K562 (cell line): ENCODE data around the gene TBC1D5. TPM values are rescaled to one million over a fixed set of nuclear protein-coding genes. Genes with fewer than 3 reads are reported as not detected.

Source experiments
- BRD9 ChIP-seq: fragments of 450-650 bp; IDR thresholded peaks from 2 replicates; pipeline ENCODE4 v1.6.1; 2018; ENCODE audit warnings: low read depth; ENCODE audit not compliant: partially characterized antibody
- CBFA2T2 ChIP-seq: fragments of 450-650 bp; conservative IDR thresholded peaks from 2 replicates; pipeline ENCODE4 v1.6.1; 2017; ENCODE audit warnings: mild to moderate bottlenecking
- CBFA2T3 ChIP-seq: fragments of 450-650 bp; IDR thresholded peaks from 2 replicates; pipeline ENCODE4 v1.6.1; 2017
- CHD7 ChIP-seq: fragments of 200-600 bp; sonication (generic); IDR thresholded peaks from one replicate; pipeline ENCODE4 v1.6.1; 2012; ENCODE audit warnings: mild to moderate bottlenecking, low read depth, low read length, inconsistent platforms
- CXXC5 ChIP-seq: fragments of 250-450 bp; sonication (Bioruptor Pico); IDR thresholded peaks from 2 replicates; pipeline ENCODE4 v1.8.0; 2022; ENCODE audit warnings: inconsistent platforms, mild to moderate bottlenecking, moderate library complexity
- ILF3 ChIP-seq: fragments of 450-650 bp; IDR thresholded peaks from 2 replicates; pipeline ENCODE4 v1.6.1; 2018; ENCODE audit warnings: antibody characterized with exemption, mild to moderate bottlenecking, moderate library complexity, borderline replicate concordance
- IRF1 ChIP-seq: sonication (generic); formaldehyde crosslinking; IDR thresholded peaks from 2 replicates; pipeline ENCODE4 v1.8.0; 2022; ENCODE audit warnings: missing genetic modification reagents, mild to moderate bottlenecking, borderline replicate concordance
- JUNB ChIP-seq: fragments of 450-650 bp; formaldehyde crosslinking; conservative IDR thresholded peaks from 2 replicates; pipeline ENCODE4 v1.4.0; 2020; ENCODE audit warnings: mild to moderate bottlenecking
- MXI1 ChIP-seq: IDR thresholded peaks from 2 replicates; pipeline ENCODE4 v1.6.1; 2011; ENCODE audit warnings: low read depth, mild to moderate bottlenecking, improper control_type of control experiment, low read length
- PHB2 ChIP-seq: fragments of 450-650 bp; IDR thresholded peaks from 2 replicates; pipeline ENCODE4 v1.6.1; 2017; ENCODE audit warnings: low read depth
- PKNOX1 ChIP-seq: fragments of 450-650 bp; IDR thresholded peaks from 2 replicates; pipeline ENCODE4 v1.6.1; 2016
- STAT6 ChIP-seq: sonication (generic); formaldehyde crosslinking; IDR thresholded peaks from 2 replicates; pipeline ENCODE4 v1.8.1; 2023; ENCODE audit warnings: mild to moderate bottlenecking, missing genetic modification reagents
- ZNF778 ChIP-seq: fragments of 450-650 bp; formaldehyde crosslinking; IDR thresholded peaks from 2 replicates; pipeline ENCODE4 v1.4.0; 2020; ENCODE audit warnings: mild to moderate bottlenecking, moderate library complexity
- polyA plus RNA-seq, 8 experiments: library from polyadenylated mRNA; depleted of rRNA in 4 of 8; stranded (reverse) in 5 of 8; unstranded in 3 of 8; fragments of >200 nt; fragmentation: Nextera tagmentation in 2 of 8; fragmentation: Illumina TruSeq in 1 of 8; extraction: Ambion mirVana in 2 of 8; extraction: Trizol in 1 of 8; gene quantifications; 2 replicates each; pipeline versions ENCODE4 v1.2.1 to v1.2.3, GENCODE V29; 2011 to 2014; ENCODE audit warnings: inconsistent platforms in 1 of 8, missing spikeins in 1 of 8
- total RNA-seq, 7 experiments: library from RNA; depleted of rRNA in 6 of 7; stranded (reverse); fragments of >200 nt in 6 of 7; fragmentation: Illumina TruSeq in 2 of 7; extraction: Trizol in 2 of 7; gene quantifications; 2 replicates each; pipeline versions ENCODE4 v1.2.1 to v1.2.3, GENCODE V29; 2011 to 2021; ENCODE audit warnings: low replicate concordance in 1 of 7

The TBC1D5 gene
- total and polyA plus RNA-seq, 9 of the 15 experiments (the other 6 are each of a cell fraction or from before 2014, with no cell fraction given): 2.9 to 38.1 (median 25.6) TPM

- TF ChIP-seq STAT6: no peak
- TF ChIP-seq PKNOX1: no peak
- 0 out of 2 replicates have a peak, but pooled peaks have one; percentile 25 for TF ChIP-seq ILF3
- TF ChIP-seq JUNB (CRISPR knock-in tag): no peak
- TF ChIP-seq PHB2: no peak
- TF ChIP-seq CBFA2T2: no peak
- no peak for TF ChIP-seq CHD7
- TF ChIP-seq BRD9: no peak
- no peak for TF ChIP-seq MXI1
- TF ChIP-seq IRF1 (CRISPR knock-in tag): no peak
- 0 out of 2 replicates have a peak, but pooled peaks have one; percentile 5 for TF ChIP-seq CBFA2T3
- TF ChIP-seq CXXC5 (CRISPR knock-in tag): no peak
- no peak for TF ChIP-seq ZNF778 (CRISPR knock-in tag)
Observed at GRCh38 chr3:17183951-17184550, 558.4 kb downstream of the TBC1D5 start (continued).
